ENCODE data around the gene CGRRF1.

GRCh38 chr14:54465654-54466053, 44.1 kb upstream of the CGRRF1 start:
- TF ChIP-seq POLR2A (IDR thresholded peaks at IDR 0.05) (no peak), CTCF (IDR thresholded peaks at IDR 0.05) (no peak)

Measured in lower leg skin (tissue), 3 donors.